ENCODE measurements around the gene PDE9A.

DNA sequence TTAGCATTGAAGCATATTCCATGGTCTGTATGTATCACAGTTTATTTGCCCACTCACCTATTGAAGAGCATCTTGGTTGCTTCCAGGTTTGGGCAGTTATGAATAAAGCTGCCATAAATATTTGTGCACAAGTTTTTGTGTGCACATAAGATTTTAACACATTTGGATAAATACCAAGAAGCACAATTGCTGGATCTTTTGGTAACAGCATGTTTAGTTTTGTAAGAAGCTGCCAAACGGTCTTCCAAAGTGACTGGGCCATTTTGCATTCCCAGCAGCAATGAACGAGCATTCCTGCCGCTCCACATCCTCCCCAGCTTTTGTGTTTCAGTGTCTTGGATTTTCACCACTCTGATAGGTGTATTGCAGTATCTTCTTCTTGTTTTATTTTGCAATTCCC, 62.7 kb downstream of the PDE9A start:
- no peak for TF ChIP-seq SUZ12 (IDR thresholded peaks at IDR 0.05)
- no peak for TF ChIP-seq FOXK2 (IDR thresholded peaks at IDR 0.05)
- no peak for TF ChIP-seq FOXM1 (IDR thresholded peaks at IDR 0.05; ENCODE audit: borderline replicate concordance)
- no peak for TF ChIP-seq BHLHE40 (IDR thresholded peaks at IDR 0.05; ENCODE audit: borderline replicate concordance)
- no peak for TF ChIP-seq NFRKB (IDR thresholded peaks at IDR 0.05)
- no peak for TF ChIP-seq FOXA1 (IDR thresholded peaks at IDR 0.05)
- no peak for TF ChIP-seq L3MBTL2 (conservative IDR thresholded peaks at IDR 0.05)
- TF ChIP-seq SP1 (IDR thresholded peaks at IDR 0.05) = no peak
- no peak for TF ChIP-seq ARNT (IDR thresholded peaks at IDR 0.05)
- TF ChIP-seq, protein P1, sequence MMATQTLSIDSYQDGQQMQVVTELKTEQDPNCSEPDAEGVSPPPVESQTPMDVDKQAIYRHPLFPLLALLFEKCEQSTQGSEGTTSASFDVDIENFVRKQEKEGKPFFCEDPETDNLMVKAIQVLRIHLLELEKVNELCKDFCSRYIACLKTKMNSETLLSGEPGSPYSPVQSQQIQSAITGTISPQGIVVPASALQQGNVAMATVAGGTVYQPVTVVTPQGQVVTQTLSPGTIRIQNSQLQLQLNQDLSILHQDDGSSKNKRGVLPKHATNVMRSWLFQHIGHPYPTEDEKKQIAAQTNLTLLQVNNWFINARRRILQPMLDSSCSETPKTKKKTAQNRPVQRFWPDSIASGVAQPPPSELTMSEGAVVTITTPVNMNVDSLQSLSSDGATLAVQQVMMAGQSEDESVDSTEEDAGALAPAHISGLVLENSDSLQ (IDR thresholded peaks at IDR 0.05) = no peak
- TF ChIP-seq CTBP1 (IDR thresholded peaks at IDR 0.05; ENCODE audit: borderline replicate concordance) = no peak
- TF ChIP-seq ELF4 (IDR thresholded peaks at IDR 0.05) = no peak
